ENCODE data around the gene DTNA.
"Not testable (repeated sequence)": the region's sequence is repeated elsewhere in the genome, so short reads cannot be mapped to it uniquely, and the experiment has no call there.

Gene DTNA

GRCh38 chr18:34704074-34704473 is 6.0 kb upstream of the DTNA start:
- Histone ChIP-seq H3K4me1 (ENCODE audit: control extremely low read depth in 1 of 4, control insufficient read depth in 4 of 4, insufficient read depth in 4 of 4, low read length in 3 of 4) (no peaks in the 10 kb centered on the region), H3K36me3 (ENCODE audit: control insufficient read depth in 4 of 4, insufficient read depth in 4 of 4, low read length in 3 of 4) (no peaks in the 10 kb centered on the region), H3K4me3 (ENCODE audit: control insufficient read depth in 1 of 7, extremely low read depth in 1 of 7, insufficient read depth in 4 of 7, low read depth in 2 of 7, low read length in 6 of 7) (no peak overlapping the region), H3K27ac (ENCODE audit: insufficient read depth in 1 of 2, low read depth in 1 of 2, low read length in 2 of 2, poor library complexity in 1 of 2, severe bottlenecking in 2 of 2) (no peak overlapping the region), H3K9me3 (ENCODE audit: control extremely low read depth in 1 of 5, control insufficient read depth in 4 of 5, insufficient read depth in 2 of 5, low read depth in 1 of 5, low read length in 4 of 5) (no peaks in the 10 kb centered on the region), H3K27me3 (replicated peaks in 2 of 5; ENCODE audit: control insufficient read depth in 4 of 5, insufficient read depth in 5 of 5, low read length in 4 of 5) (peaks cover 0 to 5% (median 3%) of the 10 kb centered on the region in 5 experiments)
- WGBS (ENCODE audit: insufficient coverage), result no CpG with 5 or more reads among the region's 1 CpG
- ChIA-PET CTCF (no interaction called here), POLR2A (no interaction called here)
- no peak for DNase-seq

- no peaks in the 10 kb centered on the region for H3K36me3 ChIP-seq (ENCODE audit: control insufficient read depth in 4 of 4, insufficient read depth in 4 of 4, low read length in 3 of 4)
- POLR2A ChIA-PET, result no interaction called here
- no peaks in the 10 kb centered on the region for H3K4me1 ChIP-seq (ENCODE audit: control extremely low read depth in 1 of 4, control insufficient read depth in 4 of 4, insufficient read depth in 4 of 4, low read length in 3 of 4)
- no peak overlapping the region for H3K27ac ChIP-seq (ENCODE audit: insufficient read depth in 1 of 2, low read depth in 1 of 2, low read length in 2 of 2, poor library complexity in 1 of 2, severe bottlenecking in 2 of 2)
- DNase-seq, result no peak
- H3K4me3 ChIP-seq (ENCODE audit: control insufficient read depth in 1 of 7, extremely low read depth in 1 of 7, insufficient read depth in 4 of 7, low read depth in 2 of 7, low read length in 6 of 7), result no peak overlapping the region
- no peaks in the 10 kb centered on the region for H3K9me3 ChIP-seq (ENCODE audit: control extremely low read depth in 1 of 5, control insufficient read depth in 4 of 5, insufficient read depth in 2 of 5, low read depth in 1 of 5, low read length in 4 of 5)
- peaks cover 0 to 5% (median 3%) of the 10 kb centered on the region in 5 experiments for H3K27me3 ChIP-seq (replicated peaks in 2 of 5; ENCODE audit: control insufficient read depth in 4 of 5, insufficient read depth in 5 of 5, low read length in 4 of 5)
- WGBS (ENCODE audit: insufficient coverage), result 100% methylated on average over 2 of the region's 2 CpGs
- CTCF ChIA-PET, result no interaction called here
These were observed 5.3 kb upstream of the DTNA start for GRCh38 chr18:34704823-34705222.

- POLR2A ChIA-PET, result no interaction called here
- 70% methylated on average over 2 of the region's 4 CpGs for WGBS (ENCODE audit: insufficient coverage)
- no peak overlapping the region for H3K27ac ChIP-seq (ENCODE audit: insufficient read depth in 1 of 2, low read depth in 1 of 2, low read length in 2 of 2, poor library complexity in 1 of 2, severe bottlenecking in 2 of 2)
- CTCF ChIA-PET, result no interaction called here
- no peak overlapping the region for H3K4me3 ChIP-seq (ENCODE audit: control insufficient read depth in 1 of 7, extremely low read depth in 1 of 7, insufficient read depth in 4 of 7, low read depth in 2 of 7, low read length in 6 of 7)
- H3K9me3 ChIP-seq (ENCODE audit: control extremely low read depth in 1 of 5, control insufficient read depth in 4 of 5, insufficient read depth in 2 of 5, low read depth in 1 of 5, low read length in 4 of 5), result no peaks in the 10 kb centered on the region
- H3K4me1 ChIP-seq (ENCODE audit: control extremely low read depth in 1 of 4, control insufficient read depth in 4 of 4, insufficient read depth in 4 of 4, low read length in 3 of 4), result no peaks in the 10 kb centered on the region
- H3K27me3 ChIP-seq (replicated peaks in 2 of 5; ENCODE audit: control insufficient read depth in 4 of 5, insufficient read depth in 5 of 5, low read length in 4 of 5), result peaks cover 0 to 5% (median 3%) of the 10 kb centered on the region in 5 experiments
- DNase-seq, result no peak
- H3K36me3 ChIP-seq (ENCODE audit: control insufficient read depth in 4 of 4, insufficient read depth in 4 of 4, low read length in 3 of 4), result no peaks in the 10 kb centered on the region
These were observed 2.4 kb upstream of the DTNA start for GRCh38 chr18:34707670-34708069.

GRCh38 chr18:34709104-34709503 is 994 bp upstream of the DTNA start:
- H3K36me3 ChIP-seq (ENCODE audit: control insufficient read depth in 4 of 4, insufficient read depth in 4 of 4, low read length in 3 of 4), result no peaks in the 10 kb centered on the region
- no peak overlapping the region for H3K4me3 ChIP-seq (ENCODE audit: control insufficient read depth in 1 of 7, extremely low read depth in 1 of 7, insufficient read depth in 4 of 7, low read depth in 2 of 7, low read length in 6 of 7)
- no peaks in the 10 kb centered on the region for H3K9me3 ChIP-seq (ENCODE audit: control extremely low read depth in 1 of 5, control insufficient read depth in 4 of 5, insufficient read depth in 2 of 5, low read depth in 1 of 5, low read length in 4 of 5)
- no peak overlapping the region for H3K27ac ChIP-seq (ENCODE audit: insufficient read depth in 1 of 2, low read depth in 1 of 2, low read length in 2 of 2, poor library complexity in 1 of 2, severe bottlenecking in 2 of 2)
- DNase-seq, result no peak
- ChIA-PET POLR2A (no interaction called here), CTCF (interaction anchor here (1.1 kb wide), 1 partner anchor 22 kb away, joined by 3 read pairs; no protein-coding TSS in a partner anchor)
- WGBS (ENCODE audit: insufficient coverage), result 96% methylated on average over 3 of the region's 3 CpGs
- peaks cover 0 to 4% (median 3%) of the 10 kb centered on the region in 5 experiments for H3K27me3 ChIP-seq (replicated peaks in 2 of 5; ENCODE audit: control insufficient read depth in 4 of 5, insufficient read depth in 5 of 5, low read length in 4 of 5)
- no peaks in the 10 kb centered on the region for H3K4me1 ChIP-seq (ENCODE audit: control extremely low read depth in 1 of 4, control insufficient read depth in 4 of 4, insufficient read depth in 4 of 4, low read length in 3 of 4)

- CTCF ChIA-PET, result interaction anchor here (0.9 kb wide), 1 partner anchor 19 kb away, joined by 3 read pairs; no protein-coding TSS in a partner anchor
- Histone ChIP-seq H3K27ac (ENCODE audit: insufficient read depth in 1 of 2, low read depth in 1 of 2, low read length in 2 of 2, poor library complexity in 1 of 2, severe bottlenecking in 2 of 2) (no peak overlapping the region), H3K36me3 (ENCODE audit: control insufficient read depth in 4 of 4, insufficient read depth in 4 of 4, low read length in 3 of 4) (no peaks in the 10 kb centered on the region), H3K9me3 (ENCODE audit: control extremely low read depth in 1 of 5, control insufficient read depth in 4 of 5, insufficient read depth in 2 of 5, low read depth in 1 of 5, low read length in 4 of 5) (no peaks in the 10 kb centered on the region), H3K4me1 (ENCODE audit: control extremely low read depth in 1 of 4, control insufficient read depth in 4 of 4, insufficient read depth in 4 of 4, low read length in 3 of 4) (no peaks in the 10 kb centered on the region), H3K4me3 (ENCODE audit: control insufficient read depth in 1 of 7, extremely low read depth in 1 of 7, insufficient read depth in 4 of 7, low read depth in 2 of 7, low read length in 6 of 7) (no peak overlapping the region), H3K27me3 (replicated peaks in 2 of 5; ENCODE audit: control insufficient read depth in 4 of 5, insufficient read depth in 5 of 5, low read length in 4 of 5) (peaks cover 0 to 3% (median 2%) of the 10 kb centered on the region in 5 experiments)
- no peak for DNase-seq
- 100% methylated on average over 1 of the region's 6 CpGs for WGBS (ENCODE audit: insufficient coverage)
- POLR2A ChIA-PET, result no interaction called here
These were observed 388 bp downstream of the DTNA start for GRCh38 chr18:34710458-34710914.

GRCh38 chr18:34710934-34711333 is 836 bp downstream of the DTNA start:
- no peak overlapping the region for H3K27ac ChIP-seq (ENCODE audit: insufficient read depth in 1 of 2, low read depth in 1 of 2, low read length in 2 of 2, poor library complexity in 1 of 2, severe bottlenecking in 2 of 2)
- peaks cover 0 to 3% (median 2%) of the 10 kb centered on the region in 5 experiments for H3K27me3 ChIP-seq (replicated peaks in 2 of 5; ENCODE audit: control insufficient read depth in 4 of 5, insufficient read depth in 5 of 5, low read length in 4 of 5)
- ChIA-PET POLR2A (no interaction called here), CTCF (no interaction called here)
- no CpG with 5 or more reads among the region's 5 CpGs for WGBS (ENCODE audit: insufficient coverage)
- H3K9me3 ChIP-seq (ENCODE audit: control extremely low read depth in 1 of 5, control insufficient read depth in 4 of 5, insufficient read depth in 2 of 5, low read depth in 1 of 5, low read length in 4 of 5), result no peaks in the 10 kb centered on the region
- DNase-seq, result no peak
- no peaks in the 10 kb centered on the region for H3K36me3 ChIP-seq (ENCODE audit: control insufficient read depth in 4 of 4, insufficient read depth in 4 of 4, low read length in 3 of 4)
- H3K4me3 ChIP-seq (ENCODE audit: control insufficient read depth in 1 of 7, extremely low read depth in 1 of 7, insufficient read depth in 4 of 7, low read depth in 2 of 7, low read length in 6 of 7), result no peak overlapping the region
- H3K4me1 ChIP-seq (ENCODE audit: control extremely low read depth in 1 of 4, control insufficient read depth in 4 of 4, insufficient read depth in 4 of 4, low read length in 3 of 4), result no peaks in the 10 kb centered on the region

- H3K36me3 ChIP-seq (ENCODE audit: control insufficient read depth in 4 of 4, insufficient read depth in 4 of 4, low read length in 3 of 4); H3K27ac ChIP-seq (ENCODE audit: insufficient read depth in 1 of 2, low read depth in 1 of 2, low read length in 2 of 2, poor library complexity in 1 of 2, severe bottlenecking in 2 of 2); DNase-seq; POLR2A ChIA-PET; H3K9me3 ChIP-seq (ENCODE audit: control extremely low read depth in 1 of 5, control insufficient read depth in 4 of 5, insufficient read depth in 2 of 5, low read depth in 1 of 5, low read length in 4 of 5); H3K4me1 ChIP-seq (ENCODE audit: control extremely low read depth in 1 of 4, control insufficient read depth in 4 of 4, insufficient read depth in 4 of 4, low read length in 3 of 4); H3K4me3 ChIP-seq (ENCODE audit: control insufficient read depth in 1 of 7, extremely low read depth in 1 of 7, insufficient read depth in 4 of 7, low read depth in 2 of 7, low read length in 6 of 7); CTCF ChIA-PET; H3K27me3 ChIP-seq (replicated peaks in 2 of 5; ENCODE audit: control insufficient read depth in 4 of 5, insufficient read depth in 5 of 5, low read length in 4 of 5): not testable (repeated sequence)
- WGBS (ENCODE audit: insufficient coverage), result 97% methylated on average over 12 of the region's 14 CpGs
These were observed 6.0 kb downstream of the DTNA start for GRCh38 chr18:34716111-34716510.

Measured in common myeloid progenitor, CD34-positive (primary cell).